Measurements from ENCODE around the gene HBA2.
"Not testable (repeated sequence)": the region's sequence is repeated elsewhere in the genome, so short reads cannot be mapped to it uniquely, and the experiment has no call there.

Gene HBA2

DNA sequence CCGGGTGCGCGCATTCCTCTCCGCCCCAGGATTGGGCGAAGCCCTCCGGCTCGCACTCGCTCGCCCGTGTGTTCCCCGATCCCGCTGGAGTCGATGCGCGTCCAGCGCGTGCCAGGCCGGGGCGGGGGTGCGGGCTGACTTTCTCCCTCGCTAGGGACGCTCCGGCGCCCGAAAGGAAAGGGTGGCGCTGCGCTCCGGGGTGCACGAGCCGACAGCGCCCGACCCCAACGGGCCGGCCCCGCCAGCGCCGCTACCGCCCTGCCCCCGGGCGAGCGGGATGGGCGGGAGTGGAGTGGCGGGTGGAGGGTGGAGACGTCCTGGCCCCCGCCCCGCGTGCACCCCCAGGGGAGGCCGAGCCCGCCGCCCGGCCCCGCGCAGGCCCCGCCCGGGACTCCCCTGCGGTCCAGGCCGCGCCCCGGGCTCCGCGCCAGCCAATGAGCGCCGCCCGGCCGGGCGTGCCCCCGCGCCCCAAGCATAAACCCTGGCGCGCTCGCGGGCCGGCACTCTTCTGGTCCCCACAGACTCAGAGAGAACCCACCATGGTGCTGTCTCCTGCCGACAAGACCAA is at the start of gene HBA2:
HBA2 (plus strand) TSS at position 503 of the 568 bp plus-strand sequence; CDS start at position 540, 37 bp downstream.
- not testable (repeated sequence) for DNase-seq (ENCODE audit: low read depth); H3K4me3 ChIP-seq (ENCODE audit: low read depth, low read length)

GRCh38 chr16:123558-124350 is 48.9 kb upstream of the HBA2 start:
- H3K4me3 ChIP-seq (ENCODE audit: low read depth, low read length); DNase-seq (ENCODE audit: low read depth): not testable (repeated sequence)

DNA sequence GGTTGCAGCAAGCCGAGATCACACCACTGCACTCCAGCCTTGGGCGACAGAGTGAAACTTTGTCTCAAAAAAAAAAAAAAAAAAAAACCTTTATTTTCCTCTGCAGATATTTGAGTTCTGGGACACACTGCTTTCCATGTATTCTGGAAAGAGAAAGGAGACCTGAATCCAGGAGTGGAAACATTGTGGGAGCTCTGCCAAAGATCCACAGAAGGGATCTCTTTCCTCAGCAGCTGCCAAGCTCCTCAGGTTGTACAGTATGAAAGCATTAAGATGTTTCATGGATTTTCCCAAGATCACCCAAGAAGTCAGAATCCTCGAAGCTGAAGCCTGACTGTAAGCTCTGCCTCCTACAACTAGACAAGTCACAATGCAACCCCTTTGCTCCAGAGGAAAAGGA is 47.7 kb upstream of the HBA2 start:
- no peak for DNase-seq (ENCODE audit: low read depth)
- H3K4me3 ChIP-seq (ENCODE audit: low read depth, low read length), result no peak overlapping the region

- H3K4me3 ChIP-seq (ENCODE audit: low read depth, low read length), result no peak overlapping the region
- no peak for DNase-seq (ENCODE audit: low read depth)
These were observed 43.6 kb upstream of the HBA2 start for GRCh38 chr16:129075-129474.

DNA sequence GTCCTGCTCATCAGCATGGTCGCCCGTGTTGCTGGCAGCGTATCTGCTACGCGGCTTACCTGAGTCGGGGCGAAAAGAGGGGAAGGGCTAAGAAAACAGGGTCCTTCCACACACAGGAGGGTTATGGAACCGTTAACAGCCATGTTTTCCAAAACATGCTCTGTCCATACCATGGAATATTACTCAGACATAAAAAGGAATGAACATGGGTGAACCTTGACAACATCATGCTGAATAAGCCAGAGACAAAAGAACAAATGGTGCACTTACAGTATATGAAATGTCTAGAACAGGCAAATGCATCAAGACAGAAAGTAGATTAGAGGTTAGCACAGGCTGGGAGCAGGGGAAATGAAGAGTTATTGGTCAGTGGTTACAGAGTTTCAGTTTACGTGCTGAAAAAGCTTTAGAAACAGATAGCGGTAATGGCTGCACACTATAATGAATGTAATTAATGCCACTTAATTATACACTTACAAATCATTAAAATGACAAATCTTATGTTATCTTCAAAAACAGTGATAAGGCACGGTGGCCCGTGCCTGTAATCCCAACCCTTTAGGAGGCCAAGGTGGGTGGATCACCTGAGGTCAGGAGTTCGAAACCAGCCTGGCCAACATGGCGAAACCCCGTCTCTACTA is 42.0 kb upstream of the HBA2 start:
- H3K4me3 ChIP-seq (ENCODE audit: low read depth, low read length), result no peak overlapping the region

DNA sequence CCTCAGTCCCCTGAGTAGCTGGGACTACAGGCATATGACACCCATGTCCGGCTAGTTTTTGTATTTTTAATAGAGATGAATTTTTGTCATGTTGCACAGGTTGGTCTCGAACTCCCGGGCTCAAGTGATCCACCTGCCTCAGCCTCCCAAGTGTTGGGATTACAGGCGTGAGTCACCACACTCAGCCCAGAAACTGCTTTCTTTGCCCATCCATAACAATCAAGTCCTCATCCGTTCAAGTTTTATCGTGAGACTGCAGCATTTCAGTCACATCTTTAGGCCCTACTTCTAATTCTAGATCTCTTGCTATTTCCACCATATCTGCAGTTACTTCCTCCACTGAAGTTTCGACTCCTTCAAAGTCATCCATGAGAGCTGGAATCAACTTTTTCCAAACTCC is 40.6 kb upstream of the HBA2 start:
- H3K4me3 ChIP-seq (ENCODE audit: low read depth, low read length), result no peak overlapping the region
- no peak for DNase-seq (ENCODE audit: low read depth)

More for the DNA sequence above, 42.0 kb upstream of the HBA2 start:
- DNase-seq (ENCODE audit: low read depth), result no peak

DNA sequence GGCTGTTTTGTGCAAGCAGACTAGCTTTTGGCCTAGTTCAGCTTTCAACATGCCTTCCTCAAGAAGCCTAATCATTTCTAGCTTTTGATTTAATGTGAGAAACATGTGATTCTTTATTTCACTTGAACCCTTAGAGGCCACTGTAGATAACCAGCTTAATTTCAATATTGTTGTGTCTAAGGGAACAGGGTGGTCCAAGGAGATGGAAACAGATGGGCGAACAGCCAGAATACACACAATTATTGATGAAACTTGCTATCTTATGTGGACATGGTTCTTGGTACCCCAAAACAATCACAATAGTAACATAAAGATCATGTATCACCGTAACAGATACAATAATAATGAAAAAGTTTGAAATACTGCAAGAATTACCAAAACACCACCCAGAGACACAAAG is 39.0 kb upstream of the HBA2 start:
- DNase-seq (ENCODE audit: low read depth), result no peak
- H3K4me3 ChIP-seq (ENCODE audit: low read depth, low read length), result no peak overlapping the region

GRCh38 chr16:138049-138417 is 34.6 kb upstream of the HBA2 start:
- peak overlapping the region; percentile 70 for H3K4me3 ChIP-seq (ENCODE audit: low read depth, low read length)
- no peak for DNase-seq (ENCODE audit: low read depth)

DNA sequence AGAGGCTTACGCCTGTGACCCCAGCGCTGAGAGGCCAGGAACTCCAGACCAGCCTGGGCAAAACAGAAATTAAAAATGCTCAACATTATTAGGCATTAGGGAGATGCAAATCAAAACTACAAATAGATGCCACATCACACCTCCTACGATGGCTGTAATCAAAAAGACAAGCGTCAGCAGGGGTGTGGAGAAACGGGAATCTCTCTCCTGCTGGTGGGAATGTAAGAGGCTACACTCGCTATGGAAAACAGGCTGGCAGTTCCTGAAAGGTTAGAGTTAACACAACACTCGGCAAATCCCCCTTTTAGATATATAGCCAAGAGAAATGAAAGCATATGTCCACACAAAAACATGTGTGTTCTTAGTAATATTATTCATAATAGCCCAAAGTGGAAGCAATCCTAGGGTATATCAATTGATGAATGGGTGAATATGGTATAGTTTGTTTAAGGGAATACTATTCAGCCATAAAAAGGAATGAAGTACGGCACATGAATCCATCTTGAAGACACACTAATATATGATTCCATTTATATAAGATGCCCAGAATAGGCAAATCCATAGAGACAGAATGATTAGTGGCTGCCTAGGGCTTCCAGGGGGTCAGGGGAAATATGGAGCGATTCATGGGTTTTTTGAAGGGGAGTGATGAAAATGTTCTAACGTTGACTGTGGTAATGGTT is 32.4 kb upstream of the HBA2 start:
- no peak overlapping the region for H3K4me3 ChIP-seq (ENCODE audit: low read depth, low read length)
- DNase-seq (ENCODE audit: low read depth), result no peak

DNA sequence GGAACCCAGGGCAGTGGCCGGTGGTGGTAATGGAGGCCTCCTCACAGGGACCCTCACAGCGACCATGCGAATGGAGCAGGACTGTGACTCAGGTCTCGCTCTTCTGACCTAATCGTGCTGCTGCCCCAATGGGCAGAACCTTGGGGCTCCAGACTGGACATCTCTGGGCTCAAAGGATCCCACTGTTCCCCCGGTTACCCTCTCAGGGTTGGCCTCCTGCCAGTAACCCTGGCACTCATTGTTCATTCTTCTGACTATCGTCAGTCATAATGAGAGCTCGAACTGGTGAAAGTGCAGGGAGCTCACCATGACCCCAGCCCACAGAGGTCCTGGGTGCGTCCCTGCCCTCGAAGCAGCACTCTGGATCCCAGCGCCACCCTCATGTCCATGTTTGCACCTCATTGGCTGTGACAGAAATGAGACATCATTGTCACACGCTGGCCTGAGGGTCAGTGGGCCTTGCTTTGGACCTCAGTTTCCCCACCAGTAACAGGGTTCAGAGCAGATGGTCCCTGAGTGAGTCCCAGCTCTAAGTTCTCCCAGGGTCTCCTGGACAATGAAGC is 30.2 kb upstream of the HBA2 start:
- no peak overlapping the region for H3K4me3 ChIP-seq (ENCODE audit: low read depth, low read length)
- no peak for DNase-seq (ENCODE audit: low read depth)

DNA sequence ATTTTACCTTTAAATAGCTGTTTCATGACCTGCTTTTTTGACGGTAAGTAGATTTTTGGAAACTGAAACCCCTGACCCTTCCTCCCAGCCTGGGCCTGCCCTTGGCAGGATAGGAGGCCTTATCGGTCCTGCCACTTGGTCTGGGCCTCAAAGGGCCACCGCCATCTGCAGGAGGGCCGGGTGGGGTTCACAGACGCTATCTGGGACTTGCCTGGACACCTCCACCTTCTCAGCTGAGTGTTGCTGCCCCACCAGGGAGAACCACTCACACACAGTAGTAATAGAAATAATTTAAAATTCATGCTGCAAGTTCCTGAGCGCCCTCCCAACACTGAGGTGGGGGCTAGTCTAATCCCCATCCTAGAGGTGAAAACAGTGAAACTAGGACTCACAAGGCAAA is 29.6 kb upstream of the HBA2 start:
- no peak overlapping the region for H3K4me3 ChIP-seq (ENCODE audit: low read depth, low read length)
- DNase-seq (ENCODE audit: low read depth), result no peak

DNA sequence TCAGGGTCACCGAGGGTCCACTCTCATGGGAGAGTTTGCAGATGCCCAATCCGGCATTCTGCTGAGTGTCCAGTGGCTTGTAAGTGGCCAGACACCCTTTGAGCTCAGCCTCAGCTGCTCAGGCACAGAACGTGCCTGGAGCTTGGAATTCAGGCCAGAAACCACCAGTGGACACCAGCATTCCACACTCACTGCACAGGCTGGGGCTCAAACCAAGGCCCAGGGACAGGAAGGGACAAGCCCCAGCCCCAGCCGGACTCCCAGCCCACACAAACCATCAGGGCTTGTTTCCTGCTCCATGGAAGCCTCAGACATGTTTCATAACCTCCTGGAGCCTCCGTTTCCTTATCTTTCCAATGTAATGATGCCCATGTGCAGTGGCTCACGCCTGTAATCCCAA is 29.2 kb upstream of the HBA2 start:
- DNase-seq (ENCODE audit: low read depth), result no peak
- no peak overlapping the region for H3K4me3 ChIP-seq (ENCODE audit: low read depth, low read length)

DNA sequence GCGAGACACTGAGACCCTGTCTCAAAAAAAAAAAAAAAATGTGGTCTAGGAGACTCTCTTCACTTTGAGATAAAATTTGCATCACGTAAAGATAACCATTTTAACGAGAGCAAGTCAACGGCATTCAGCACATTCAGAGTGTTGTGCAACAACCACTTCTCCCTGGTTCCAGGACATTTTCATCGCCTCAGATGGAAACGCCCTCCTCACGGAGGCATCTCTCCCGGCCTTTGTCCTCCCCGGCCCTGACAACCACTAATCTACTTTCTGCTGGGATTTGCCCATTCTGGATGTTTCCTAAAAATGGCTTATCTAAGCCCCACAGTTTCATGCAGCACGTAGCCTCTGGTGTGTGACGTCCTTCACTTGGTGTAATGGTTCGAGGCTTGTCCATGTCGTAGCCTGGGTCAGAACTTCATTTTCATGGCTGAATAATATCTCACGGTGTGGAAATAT is 27.9 kb upstream of the HBA2 start:
- no peak overlapping the region for H3K4me3 ChIP-seq (ENCODE audit: low read depth, low read length)
- no peak for DNase-seq (ENCODE audit: low read depth)

GRCh38 chr16:146646-147045 is 26.0 kb upstream of the HBA2 start:
- DNase-seq (ENCODE audit: low read depth), result no peak

GRCh38 chr16:149024-149660 is 23.5 kb upstream of the HBA2 start:
- DNase-seq (ENCODE audit: low read depth), result no peak
- H3K4me3 ChIP-seq (ENCODE audit: low read depth, low read length), result no peak overlapping the region

More at GRCh38 chr16:146646-147045, 26.0 kb upstream of the HBA2 start:
- no peak overlapping the region for H3K4me3 ChIP-seq (ENCODE audit: low read depth, low read length)

- DNase-seq (ENCODE audit: low read depth), result no peak
- H3K4me3 ChIP-seq (ENCODE audit: low read depth, low read length), result no peak within 1 kb of the TSS
These were observed 20.2 kb upstream of the HBA2 start, which contains the start of gene HBZ for GRCh38 chr16:152141-153128. Gene HBZ (plus strand): TSS chr16:152644. CDS start chr16:152910, 266 bp downstream.

GRCh38 chr16:153129-153521 is 19.6 kb upstream of the HBA2 start:
- DNase-seq (ENCODE audit: low read depth); H3K4me3 ChIP-seq (ENCODE audit: low read depth, low read length): not testable (repeated sequence)

GRCh38 chr16:153550-154216 is 19.0 kb upstream of the HBA2 start:
- DNase-seq (ENCODE audit: low read depth); H3K4me3 ChIP-seq (ENCODE audit: low read depth, low read length): not testable (repeated sequence)
